ACC112 (cell line): ENCODE measurements around the gene BPIFB1.
A peak's percentile ranks its signal among the peaks of the same experiment; 100 is the strongest.

Experiments
- H2AFZ ChIP-seq: fragments of 200-600 bp; sonication (generic); one replicate; pipeline ENCODE4 v1.6.0; 2017; ENCODE audit warnings: antibody characterized with exemption, low read length; ENCODE audit not compliant: unreplicated experiment
- H3K27ac ChIP-seq: fragments of 200-600 bp; sonication (generic); 2 replicates; pipeline ENCODE4 v1.5.1; 2014; ENCODE audit warnings: low read depth, mild to moderate bottlenecking, antibody characterized with exemption, low read length, moderate library complexity
- H3K27me3 ChIP-seq: fragments of 200-600 bp; sonication (generic); 2 replicates; pipeline ENCODE4 v1.6.1; 2014; ENCODE audit warnings: mild to moderate bottlenecking, antibody characterized with exemption, low read length, moderate library complexity, mixed read lengths; ENCODE audit not compliant: insufficient read depth
- H3K36me3 ChIP-seq: fragments of 200-600 bp; sonication (generic); 2 replicates; pipeline ENCODE4 v1.6.1; 2016; ENCODE audit warnings: mild to moderate bottlenecking, antibody characterized with exemption, low read length, moderate library complexity, mixed read lengths; ENCODE audit not compliant: insufficient read depth
- H3K4me1 ChIP-seq: fragments of 200-600 bp; sonication (generic); one replicate; pipeline ENCODE4 v1.6.1; 2016; ENCODE audit warnings: low read length, mixed read lengths; ENCODE audit not compliant: insufficient read depth, unreplicated experiment, control insufficient read depth
- H3K4me3 ChIP-seq: fragments of 200-600 bp; sonication (generic); 2 replicates; pipeline ENCODE4 v1.5.1; 2014; ENCODE audit warnings: mild to moderate bottlenecking, low read depth, low read length
- H3K79me2 ChIP-seq: fragments of 200-600 bp; sonication (generic); one replicate; pipeline ENCODE4 v1.6.0; 2016; ENCODE audit warnings: low read length; ENCODE audit not compliant: control insufficient read depth, unreplicated experiment, insufficient read depth

BPIFB1 gene

DNA sequence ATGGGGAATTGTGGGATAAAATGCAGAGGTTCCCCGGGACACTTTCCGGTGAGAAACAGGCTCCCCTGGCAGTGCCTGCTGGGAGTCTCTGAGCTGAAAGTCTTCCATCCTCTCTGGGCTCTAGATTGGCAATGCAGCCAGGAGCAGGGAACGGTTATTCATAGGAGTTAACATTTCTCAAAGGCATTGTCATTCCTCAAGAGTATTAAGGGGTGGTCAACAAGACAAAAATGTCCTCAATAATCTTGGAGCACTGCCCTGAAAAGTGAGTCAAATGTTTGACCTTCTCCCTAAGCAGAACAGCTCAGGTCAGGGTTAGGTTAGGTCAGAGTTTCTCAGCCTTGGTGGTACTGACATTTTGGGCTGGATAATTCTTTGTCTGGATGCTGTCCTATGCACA is 13.2 kb downstream of the BPIFB1 start:
- no peak overlapping the region for H3K4me3 ChIP-seq
- H3K27ac ChIP-seq, result peak overlapping the region; percentile 76
- no peaks in the 10 kb centered on the region for H3K27me3 ChIP-seq
- no peak overlapping the region for H2AFZ ChIP-seq
- H3K36me3 ChIP-seq, result no peaks in the 10 kb centered on the region
- peaks cover 22% of the 10 kb centered on the region for H3K4me1 ChIP-seq
- H3K79me2 ChIP-seq, result no peaks in the 10 kb centered on the region

DNA sequence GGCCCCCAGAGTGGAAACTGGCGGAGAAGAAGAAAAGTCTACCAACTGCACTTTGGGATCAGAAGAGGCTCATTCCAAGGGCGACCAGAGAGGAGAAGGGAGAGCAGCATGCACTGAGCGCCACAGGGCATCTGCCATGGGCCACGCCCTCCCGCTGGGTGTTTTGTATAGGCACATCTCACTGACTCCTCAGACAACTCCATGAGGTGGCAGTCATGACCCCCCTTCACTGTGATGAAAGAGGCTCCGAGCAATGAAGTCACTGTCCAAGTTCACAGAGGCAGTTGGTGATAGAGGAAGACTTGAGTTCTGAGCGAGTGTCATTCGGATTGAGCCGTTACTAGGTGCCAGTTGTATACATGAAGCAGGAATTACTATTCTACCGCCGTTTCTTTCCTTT is 15.4 kb downstream of the BPIFB1 start:
- no peaks in the 10 kb centered on the region for H3K36me3 ChIP-seq
- no peak overlapping the region for H3K4me3 ChIP-seq
- H3K27ac ChIP-seq, result no peak overlapping the region
- no peaks in the 10 kb centered on the region for H3K27me3 ChIP-seq
- H2AFZ ChIP-seq, result no peak overlapping the region
- H3K79me2 ChIP-seq, result no peaks in the 10 kb centered on the region
- peaks cover 21% of the 10 kb centered on the region for H3K4me1 ChIP-seq

DNA sequence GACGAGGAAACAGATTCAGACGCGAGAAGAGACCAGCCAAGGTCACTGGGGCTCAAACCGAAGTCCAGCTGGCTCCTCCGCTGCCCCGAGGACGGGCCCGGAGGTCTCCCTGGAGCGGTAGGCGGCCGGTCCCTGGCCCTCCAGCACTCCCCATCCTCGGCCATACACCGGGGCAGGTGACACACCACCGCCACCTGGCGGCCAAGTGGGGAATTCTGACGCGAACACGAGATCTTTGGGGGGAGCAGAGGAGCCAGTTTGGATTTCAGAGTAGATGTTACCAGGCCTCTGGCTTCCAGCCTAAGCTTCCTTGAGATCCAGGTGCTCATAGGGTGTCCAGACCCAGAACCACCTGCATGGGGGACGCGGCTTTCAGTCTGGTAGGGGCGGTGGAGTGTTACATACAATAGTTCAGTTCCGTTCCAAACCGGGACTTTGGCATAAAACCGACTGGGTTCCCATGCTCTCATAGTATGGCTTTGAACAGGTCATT is 16.1 kb downstream of the BPIFB1 start:
- Histone ChIP-seq H3K4me3 (no peak overlapping the region), H3K79me2 (no peaks in the 10 kb centered on the region), H2AFZ (no peak overlapping the region), H3K27ac (no peak overlapping the region), H3K36me3 (no peaks in the 10 kb centered on the region), H3K4me1 (peaks cover 14% of the 10 kb centered on the region), H3K27me3 (no peaks in the 10 kb centered on the region)

DNA sequence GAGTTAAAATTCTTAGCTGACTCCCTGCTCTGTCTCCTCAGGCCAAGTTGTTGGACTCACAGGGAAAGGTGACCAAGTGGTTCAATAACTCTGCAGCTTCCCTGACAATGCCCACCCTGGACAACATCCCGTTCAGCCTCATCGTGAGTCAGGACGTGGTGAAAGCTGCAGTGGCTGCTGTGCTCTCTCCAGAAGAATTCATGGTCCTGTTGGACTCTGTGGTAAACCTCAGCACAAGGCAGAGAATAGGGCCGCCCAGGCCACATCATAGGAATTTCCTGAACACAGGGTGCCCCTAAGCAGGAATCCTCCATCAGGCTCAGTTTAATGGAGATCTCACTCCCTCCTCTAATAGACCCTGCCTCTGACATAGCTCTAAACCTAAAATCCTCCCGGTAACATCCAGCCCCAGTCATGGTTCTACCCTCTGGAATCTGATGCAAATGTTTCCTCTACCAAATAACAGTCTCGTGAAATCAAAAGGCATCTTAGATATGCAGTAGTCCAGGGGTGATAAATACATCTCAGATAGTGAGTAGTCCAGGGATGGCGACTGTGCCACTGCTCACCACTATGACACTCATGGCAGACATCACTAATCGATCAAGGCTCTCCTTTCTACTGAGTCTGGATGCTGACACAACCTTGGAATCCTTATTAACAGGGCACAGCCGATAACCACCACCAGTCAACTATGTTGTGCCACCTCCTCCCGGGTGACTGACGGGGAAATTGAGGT is 18.3 kb downstream of the BPIFB1 start:
- no peak overlapping the region for H2AFZ ChIP-seq
- no peak overlapping the region for H3K27ac ChIP-seq
- no peaks in the 10 kb centered on the region for H3K36me3 ChIP-seq
- no peaks in the 10 kb centered on the region for H3K79me2 ChIP-seq
- no peak overlapping the region for H3K4me3 ChIP-seq
- H3K27me3 ChIP-seq, result no peaks in the 10 kb centered on the region
- H3K4me1 ChIP-seq, result peaks cover 12% of the 10 kb centered on the region

DNA sequence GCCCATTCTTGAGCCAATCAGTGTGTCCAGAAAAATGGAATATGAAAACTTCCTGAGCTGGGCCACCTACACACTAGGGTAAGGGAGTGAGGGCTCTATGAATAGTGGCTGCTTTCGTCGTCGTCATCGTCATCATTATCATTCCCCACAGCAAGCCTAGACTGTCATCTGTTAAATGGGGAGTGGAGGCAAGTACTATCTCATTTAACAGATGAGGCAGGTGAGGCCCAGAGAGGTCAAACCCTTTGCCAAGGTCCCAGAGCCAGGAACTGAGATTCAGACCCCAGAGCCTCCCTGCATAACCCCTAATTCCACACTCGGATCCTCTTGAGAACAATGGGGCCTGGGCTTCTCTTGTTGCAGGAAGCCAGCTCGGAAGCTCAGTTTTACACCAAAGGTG is 20.6 kb downstream of the BPIFB1 start:
- Histone ChIP-seq H3K36me3 (no peaks in the 10 kb centered on the region), H2AFZ (no peak overlapping the region), H3K4me1 (peaks cover 7% of the 10 kb centered on the region), H3K4me3 (no peak overlapping the region), H3K27me3 (no peaks in the 10 kb centered on the region), H3K79me2 (no peaks in the 10 kb centered on the region), H3K27ac (no peak overlapping the region)

DNA sequence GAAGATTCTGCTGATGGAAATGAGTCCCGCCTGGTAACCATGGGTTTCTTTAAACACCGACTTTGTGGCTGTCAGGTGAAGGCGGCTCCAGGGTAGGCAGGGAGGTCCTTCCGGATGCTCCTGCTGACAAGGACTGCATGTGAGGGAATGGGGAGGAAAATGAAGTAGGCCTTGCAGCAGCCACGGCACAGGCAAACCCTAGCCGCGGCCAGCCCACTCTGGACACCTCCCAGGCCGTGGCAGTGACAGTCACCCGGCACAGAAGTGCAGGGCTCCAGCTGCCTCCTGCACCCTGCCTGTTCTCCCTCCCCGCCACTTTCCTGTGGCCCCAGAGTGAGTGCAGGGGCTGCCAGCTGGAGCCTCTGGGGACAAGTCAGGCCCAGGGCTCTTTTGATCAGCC is 21.0 kb downstream of the BPIFB1 start:
- Histone ChIP-seq H3K4me3 (no peak overlapping the region), H3K4me1 (peaks cover 7% of the 10 kb centered on the region)

DNA sequence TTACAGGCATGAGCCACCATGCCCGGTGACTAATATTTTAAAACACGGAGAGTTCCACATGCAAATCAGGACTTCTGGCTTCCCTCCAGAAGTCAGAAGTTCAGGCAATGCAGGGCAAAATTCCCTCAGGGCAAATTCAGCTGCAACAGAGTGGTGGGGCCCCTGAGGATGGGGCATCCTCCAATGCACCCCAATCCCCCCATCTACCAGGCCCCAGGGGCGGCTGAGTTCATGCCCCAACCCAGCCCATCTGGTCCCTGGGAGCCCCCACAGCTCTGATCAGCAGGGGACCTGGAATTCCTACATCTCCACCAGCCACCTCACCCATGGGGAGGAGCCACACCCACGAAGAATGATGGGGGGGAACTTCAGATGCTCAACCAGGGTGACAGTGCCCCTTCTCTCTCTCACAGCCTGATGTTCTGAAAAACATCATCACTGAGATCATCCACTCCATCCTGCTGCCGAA is 22.6 kb downstream of the BPIFB1 start:
- Histone ChIP-seq H2AFZ (no peak overlapping the region), H3K27me3 (no peaks in the 10 kb centered on the region), H3K36me3 (no peaks in the 10 kb centered on the region), H3K4me1 (peaks cover 7% of the 10 kb centered on the region), H3K4me3 (no peak overlapping the region), H3K27ac (no peak overlapping the region), H3K79me2 (no peaks in the 10 kb centered on the region)

More for the DNA sequence above, 21.0 kb downstream of the BPIFB1 start:
- H3K27ac ChIP-seq, result no peak overlapping the region
- no peaks in the 10 kb centered on the region for H3K27me3 ChIP-seq
- no peaks in the 10 kb centered on the region for H3K79me2 ChIP-seq
- H2AFZ ChIP-seq, result no peak overlapping the region
- H3K36me3 ChIP-seq, result no peaks in the 10 kb centered on the region

DNA sequence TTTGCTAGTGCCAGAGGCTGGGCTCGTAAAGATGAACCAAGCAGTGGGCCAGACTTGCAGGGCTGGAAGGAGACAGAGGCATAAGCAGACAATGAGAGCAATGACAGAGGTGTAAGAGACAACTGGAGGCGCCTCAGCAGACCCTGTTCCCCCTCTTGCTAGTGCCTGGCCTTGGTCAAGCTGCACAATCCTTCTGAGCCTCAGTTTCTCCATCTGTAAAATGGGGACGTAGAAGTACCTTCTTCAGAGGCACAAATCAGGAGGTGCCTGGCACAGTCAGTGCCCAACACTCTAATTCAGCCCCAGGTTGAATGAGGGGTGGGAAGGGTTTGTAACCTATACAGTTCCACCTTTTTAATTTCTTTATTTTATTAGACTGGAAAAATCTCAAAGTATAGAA is 23.2 kb downstream of the BPIFB1 start:
- Histone ChIP-seq H2AFZ (no peak overlapping the region), H3K27me3 (no peaks in the 10 kb centered on the region), H3K79me2 (no peaks in the 10 kb centered on the region), H3K4me3 (no peak overlapping the region), H3K4me1 (peaks cover 7% of the 10 kb centered on the region), H3K36me3 (no peaks in the 10 kb centered on the region), H3K27ac (no peak overlapping the region)

DNA sequence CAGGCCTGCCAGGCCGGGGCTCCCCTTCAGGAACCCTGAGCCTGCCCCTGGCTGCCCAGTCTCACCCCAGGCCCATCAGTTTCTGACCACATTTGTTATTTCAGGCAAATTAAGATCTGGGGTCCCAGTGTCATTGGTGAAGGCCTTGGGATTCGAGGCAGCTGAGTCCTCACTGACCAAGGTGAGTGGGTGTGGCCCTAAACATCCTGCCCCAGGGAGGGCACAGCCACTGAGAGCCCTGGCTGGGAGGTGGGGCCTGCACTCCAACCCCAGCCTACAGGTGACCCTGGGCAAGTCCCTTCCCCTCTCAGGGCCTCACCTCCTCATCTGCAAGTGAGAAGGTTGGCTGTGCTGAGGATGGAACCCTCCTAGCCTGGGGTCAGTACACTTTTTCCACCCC is 23.8 kb downstream of the BPIFB1 start:
- Histone ChIP-seq H3K27ac (no peak overlapping the region), H3K27me3 (no peaks in the 10 kb centered on the region), H3K4me3 (no peak overlapping the region), H3K79me2 (no peaks in the 10 kb centered on the region), H3K36me3 (no peaks in the 10 kb centered on the region), H2AFZ (no peak overlapping the region), H3K4me1 (peaks cover 7% of the 10 kb centered on the region)

DNA sequence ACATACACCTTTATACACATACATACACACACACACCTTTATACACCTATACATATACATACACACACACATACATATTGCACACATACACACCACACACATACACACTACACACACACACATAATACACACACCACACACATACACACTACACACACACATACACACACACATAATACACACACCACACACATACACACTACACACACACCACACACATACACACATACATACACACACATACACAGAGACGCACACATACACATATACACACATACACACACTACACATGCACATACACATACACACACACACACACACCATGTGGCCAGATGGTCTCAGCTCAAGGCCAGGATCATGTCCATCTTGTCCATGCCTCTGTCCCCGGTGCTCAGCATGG is 25.7 kb downstream of the BPIFB1 start:
- Histone ChIP-seq H3K4me3 (no peak overlapping the region), H3K27ac (no peak overlapping the region), H3K4me1 (peaks cover 7% of the 10 kb centered on the region), H3K36me3 (no peaks in the 10 kb centered on the region), H3K79me2 (no peaks in the 10 kb centered on the region), H3K27me3 (no peaks in the 10 kb centered on the region), H2AFZ (no peak overlapping the region)

DNA sequence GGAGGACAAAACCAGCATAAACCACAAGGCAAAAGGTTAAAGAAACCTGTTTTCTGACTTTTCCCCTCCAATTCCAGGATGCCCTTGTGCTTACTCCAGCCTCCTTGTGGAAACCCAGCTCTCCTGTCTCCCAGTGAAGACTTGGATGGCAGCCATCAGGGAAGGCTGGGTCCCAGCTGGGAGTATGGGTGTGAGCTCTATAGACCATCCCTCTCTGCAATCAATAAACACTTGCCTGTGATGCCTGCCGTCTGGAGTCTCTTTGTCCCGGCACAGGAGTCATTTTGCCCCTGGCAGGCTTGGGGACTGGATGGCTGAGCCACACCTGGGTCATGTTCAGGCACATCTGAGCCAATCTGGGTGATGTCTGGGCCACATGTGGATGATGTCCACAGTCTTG is 26.6 kb downstream of the BPIFB1 start:
- Histone ChIP-seq H3K27ac (no peak overlapping the region), H3K36me3 (no peaks in the 10 kb centered on the region), H3K4me1 (peaks cover 7% of the 10 kb centered on the region), H2AFZ (no peak overlapping the region), H3K79me2 (no peaks in the 10 kb centered on the region), H3K4me3 (no peak overlapping the region), H3K27me3 (no peaks in the 10 kb centered on the region)
